ENCODE measurements around the gene DNASE1L3.

GRCh38 chr3:58250093-58250707, 39.4 kb upstream of the DNASE1L3 start:
- TF ChIP-seq CTCF (conservative IDR thresholded peaks at IDR 0.05) (no peak), ZFX (IDR thresholded peaks at IDR 0.05) (no peak)

All from C4-2B (cell line).